Measurements from ENCODE around the gene TUBA3D.
"Not testable (repeated sequence)": the region's sequence is repeated elsewhere in the genome, so short reads cannot be mapped to it uniquely, and the experiment has no call there.

The TUBA3D gene

DNA sequence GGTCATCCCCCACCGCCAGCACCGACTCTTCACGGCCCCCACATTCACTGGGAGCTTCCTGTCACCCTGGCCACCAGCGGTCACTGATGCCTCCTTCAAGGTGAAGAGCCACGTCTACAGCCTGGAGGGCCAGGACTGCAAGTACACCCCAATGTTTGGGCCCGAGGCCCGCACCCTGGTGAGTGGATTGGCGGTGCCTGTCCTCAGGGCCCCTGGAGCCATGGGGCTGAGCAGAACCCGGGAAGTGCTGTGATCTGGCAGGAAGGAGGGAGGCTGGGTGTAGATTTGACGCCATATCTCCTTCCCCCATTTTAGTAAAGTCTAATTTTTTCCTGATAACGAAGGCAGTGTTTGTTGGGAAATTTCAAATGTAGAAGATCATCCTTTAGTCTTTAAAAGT lies 42.6 kb downstream of the TUBA3D start:
- not testable (repeated sequence) for DNase-seq (ENCODE audit: low read depth); H3K9me3 ChIP-seq (ENCODE audit: control insufficient read depth, low read length); H3K4me1 ChIP-seq (ENCODE audit: control insufficient read depth, insufficient read depth, low read length); H3K9ac ChIP-seq (ENCODE audit: low read length); H3K27me3 ChIP-seq (replicated peaks; ENCODE audit: control insufficient read depth, insufficient read depth, low read length); H3K4me3 ChIP-seq (ENCODE audit: low read length)
- H3K36me3 ChIP-seq (ENCODE audit: control insufficient read depth, insufficient read depth, low read length, severe bottlenecking), result peaks cover 11% of the 10 kb centered on the region

DNA sequence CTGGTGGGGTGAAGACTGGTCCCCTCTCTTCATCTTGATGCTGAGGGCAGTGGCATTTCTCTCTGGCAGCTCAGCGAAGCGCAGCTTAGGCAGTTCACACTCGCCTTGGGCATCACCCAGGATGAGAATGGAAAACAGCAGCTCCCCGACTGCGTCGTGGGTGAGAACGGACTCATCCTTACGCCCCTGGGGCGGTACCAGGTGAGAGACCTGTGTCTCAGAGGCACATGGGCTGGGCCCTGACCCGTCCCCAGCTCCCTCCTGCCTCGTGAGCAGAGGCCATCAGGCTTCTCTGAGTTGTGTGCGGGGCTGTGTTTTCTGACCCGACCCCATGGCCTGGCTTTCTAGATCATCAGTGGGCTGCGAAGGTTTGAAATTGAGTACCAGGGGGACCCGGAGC lies 43.5 kb downstream of the TUBA3D start:
- Histone ChIP-seq H3K4me3 (ENCODE audit: low read length) (no peak overlapping the region), H3K36me3 (ENCODE audit: control insufficient read depth, insufficient read depth, low read length, severe bottlenecking) (peaks cover 7% of the 10 kb centered on the region), H3K4me1 (ENCODE audit: control insufficient read depth, insufficient read depth, low read length) (no peaks in the 10 kb centered on the region), H3K9me3 (ENCODE audit: control insufficient read depth, low read length) (no peaks in the 10 kb centered on the region), H3K27me3 (replicated peaks; ENCODE audit: control insufficient read depth, insufficient read depth, low read length) (no peaks in the 10 kb centered on the region), H3K9ac (ENCODE audit: low read length) (no peak overlapping the region)
- no peak for DNase-seq (ENCODE audit: low read depth)

DNA sequence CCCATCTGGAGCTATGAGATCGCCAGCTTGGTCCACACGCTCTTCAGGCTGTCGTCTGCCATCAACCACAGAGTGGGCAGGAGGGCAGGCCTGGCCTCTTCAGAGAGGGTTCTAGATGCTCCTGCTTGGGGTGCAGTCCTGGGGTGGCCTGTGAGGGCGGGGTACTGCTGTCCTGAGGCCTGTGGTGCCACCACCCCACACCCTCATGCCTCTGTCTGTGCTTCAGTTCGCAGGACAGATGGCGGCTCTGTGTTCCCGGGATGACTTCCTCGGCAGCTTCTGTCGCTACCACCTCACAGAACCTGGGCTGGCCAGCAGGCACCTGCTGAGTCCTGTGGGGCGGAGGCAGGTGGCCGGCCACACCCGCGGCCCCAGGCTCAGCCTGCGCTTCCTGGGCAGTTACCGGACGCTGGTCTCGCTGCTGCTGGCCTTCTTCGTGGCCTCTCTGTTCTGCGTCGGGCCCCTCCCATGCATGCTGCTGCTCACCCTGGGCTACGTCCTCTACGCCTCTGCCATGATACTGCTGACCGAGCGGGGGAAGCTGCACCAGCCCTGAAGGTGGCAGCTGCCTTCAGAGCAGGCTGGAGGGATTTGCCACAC lies 44.1 kb downstream of the TUBA3D start:
- not testable (repeated sequence) for H3K4me1 ChIP-seq (ENCODE audit: control insufficient read depth, insufficient read depth, low read length); DNase-seq (ENCODE audit: low read depth); H3K9me3 ChIP-seq (ENCODE audit: control insufficient read depth, low read length); H3K9ac ChIP-seq (ENCODE audit: low read length); H3K36me3 ChIP-seq (ENCODE audit: control insufficient read depth, insufficient read depth, low read length, severe bottlenecking); H3K4me3 ChIP-seq (ENCODE audit: low read length); H3K27me3 ChIP-seq (replicated peaks; ENCODE audit: control insufficient read depth, insufficient read depth, low read length)

DNA sequence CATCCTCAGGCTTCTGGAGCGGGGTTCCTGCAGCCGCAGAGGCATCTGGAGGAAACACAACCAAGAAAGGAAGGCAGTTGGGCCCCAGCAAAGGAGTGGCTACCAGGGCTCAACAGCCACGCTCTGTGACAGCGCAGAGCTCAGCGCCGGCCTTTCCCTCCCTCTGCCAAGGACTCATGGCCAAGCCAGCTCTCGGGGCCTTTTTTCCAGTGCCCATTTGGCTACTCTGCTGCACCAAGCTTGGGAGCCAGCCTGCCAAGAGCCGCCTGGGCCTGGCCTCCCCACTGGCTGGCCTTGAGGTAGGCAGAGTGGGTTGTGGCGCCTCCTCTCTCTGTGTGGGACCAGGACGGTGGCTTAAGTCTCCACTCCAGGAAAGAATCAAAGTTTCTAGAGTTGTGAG lies 44.6 kb downstream of the TUBA3D start:
- DNase-seq (ENCODE audit: low read depth), result no peak
- Histone ChIP-seq H3K9me3 (ENCODE audit: control insufficient read depth, low read length) (no peaks in the 10 kb centered on the region), H3K4me3 (ENCODE audit: low read length) (no peak overlapping the region), H3K9ac (ENCODE audit: low read length) (no peak overlapping the region), H3K27me3 (replicated peaks; ENCODE audit: control insufficient read depth, insufficient read depth, low read length) (no peaks in the 10 kb centered on the region), H3K4me1 (ENCODE audit: control insufficient read depth, insufficient read depth, low read length) (no peaks in the 10 kb centered on the region), H3K36me3 (ENCODE audit: control insufficient read depth, insufficient read depth, low read length, severe bottlenecking) (peaks cover 7% of the 10 kb centered on the region)

DNA sequence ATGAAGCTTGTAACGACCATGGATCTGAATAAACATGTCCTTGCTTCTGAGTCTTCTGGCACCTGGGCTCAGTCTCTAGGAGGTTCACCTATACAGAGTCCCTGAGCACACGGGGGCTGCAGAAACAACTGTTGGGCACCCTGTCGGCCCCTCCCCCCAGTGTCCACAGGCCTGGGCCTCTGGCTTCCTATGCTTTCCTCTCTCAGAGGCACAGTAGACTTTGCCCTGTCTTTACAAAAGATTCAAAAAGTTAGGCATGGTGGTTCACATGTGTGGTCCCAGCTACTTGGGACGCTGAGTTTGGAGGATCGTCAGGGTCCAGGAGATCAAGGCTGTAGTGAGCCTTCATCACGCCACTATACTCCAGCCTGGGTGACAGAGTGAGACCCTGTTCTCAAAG lies 45.6 kb downstream of the TUBA3D start:
- H3K4me1 ChIP-seq (ENCODE audit: control insufficient read depth, insufficient read depth, low read length); H3K9me3 ChIP-seq (ENCODE audit: control insufficient read depth, low read length); H3K27me3 ChIP-seq (replicated peaks; ENCODE audit: control insufficient read depth, insufficient read depth, low read length); DNase-seq (ENCODE audit: low read depth); H3K9ac ChIP-seq (ENCODE audit: low read length); H3K4me3 ChIP-seq (ENCODE audit: low read length); H3K36me3 ChIP-seq (ENCODE audit: control insufficient read depth, insufficient read depth, low read length, severe bottlenecking): not testable (repeated sequence)

DNA sequence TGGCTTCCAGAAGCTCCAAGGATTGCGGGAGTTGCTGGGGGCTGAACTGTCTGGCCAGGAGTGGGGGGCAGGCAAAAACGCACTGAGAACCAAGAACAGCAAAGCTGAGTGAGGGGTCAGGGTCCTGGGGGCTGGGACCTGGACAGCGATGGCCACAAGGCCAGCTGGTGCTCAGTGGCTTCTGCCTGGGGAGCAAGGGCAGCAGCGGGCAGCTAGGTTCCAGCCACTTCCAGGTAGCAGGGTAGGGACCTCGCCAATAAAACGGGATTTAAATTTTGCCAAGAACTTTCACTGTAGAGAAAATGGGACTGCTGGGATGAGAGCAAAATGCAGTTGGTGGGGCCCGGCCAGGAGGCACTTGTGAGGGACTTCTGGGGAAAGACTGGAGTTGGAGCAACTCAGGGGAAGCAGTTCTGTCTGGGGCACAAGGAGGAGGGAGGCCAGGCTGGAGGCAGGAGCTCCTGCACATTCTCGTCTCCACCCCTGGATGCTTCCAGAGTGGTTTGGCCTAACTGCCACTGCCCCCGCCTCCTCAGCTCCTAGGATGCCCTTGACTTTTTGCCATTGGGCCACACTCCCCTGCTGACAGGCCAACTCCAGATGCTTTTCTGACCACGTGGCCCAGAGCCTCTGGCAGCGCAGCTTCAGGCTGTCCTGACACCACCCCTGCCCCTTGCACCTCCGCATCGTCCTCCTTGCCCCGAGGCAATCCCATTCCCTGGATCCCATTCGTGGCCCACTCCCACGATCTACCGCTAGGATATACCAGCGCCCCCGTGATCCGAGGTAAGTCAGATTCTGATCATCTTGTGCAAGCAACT lies 46.3 kb downstream of the TUBA3D start:
- Histone ChIP-seq H3K36me3 (ENCODE audit: control insufficient read depth, insufficient read depth, low read length, severe bottlenecking) (peaks cover 7% of the 10 kb centered on the region), H3K27me3 (replicated peaks; ENCODE audit: control insufficient read depth, insufficient read depth, low read length) (no peaks in the 10 kb centered on the region), H3K9me3 (ENCODE audit: control insufficient read depth, low read length) (no peaks in the 10 kb centered on the region), H3K4me1 (ENCODE audit: control insufficient read depth, insufficient read depth, low read length) (no peaks in the 10 kb centered on the region), H3K4me3 (ENCODE audit: low read length) (no peak overlapping the region), H3K9ac (ENCODE audit: low read length) (no peak overlapping the region)
- no peak for DNase-seq (ENCODE audit: low read depth)

DNA sequence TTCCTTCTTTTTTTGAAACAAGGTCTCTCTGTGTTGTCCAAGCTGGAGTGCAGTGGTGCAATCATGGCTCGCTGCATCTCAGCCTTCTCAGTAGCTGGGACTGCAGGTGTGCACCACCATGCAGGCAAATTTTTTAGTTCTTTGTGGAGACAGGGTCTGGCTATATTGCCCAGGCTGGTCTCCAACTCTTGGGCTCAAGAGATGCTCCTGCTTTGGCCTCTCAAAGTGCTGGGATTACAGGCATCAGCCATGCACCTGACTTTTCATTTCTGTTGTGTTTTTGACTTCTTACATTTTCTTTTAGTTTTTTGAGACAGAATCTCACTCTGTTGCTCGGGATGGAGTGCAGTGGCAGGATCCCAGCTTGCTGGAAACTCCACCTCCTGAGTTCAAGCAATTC lies 49.3 kb downstream of the TUBA3D start:
- not testable (repeated sequence) for DNase-seq (ENCODE audit: low read depth); H3K9ac ChIP-seq (ENCODE audit: low read length); H3K36me3 ChIP-seq (ENCODE audit: control insufficient read depth, insufficient read depth, low read length, severe bottlenecking); H3K27me3 ChIP-seq (replicated peaks; ENCODE audit: control insufficient read depth, insufficient read depth, low read length); H3K9me3 ChIP-seq (ENCODE audit: control insufficient read depth, low read length); H3K4me3 ChIP-seq (ENCODE audit: low read length); H3K4me1 ChIP-seq (ENCODE audit: control insufficient read depth, insufficient read depth, low read length)

DNA sequence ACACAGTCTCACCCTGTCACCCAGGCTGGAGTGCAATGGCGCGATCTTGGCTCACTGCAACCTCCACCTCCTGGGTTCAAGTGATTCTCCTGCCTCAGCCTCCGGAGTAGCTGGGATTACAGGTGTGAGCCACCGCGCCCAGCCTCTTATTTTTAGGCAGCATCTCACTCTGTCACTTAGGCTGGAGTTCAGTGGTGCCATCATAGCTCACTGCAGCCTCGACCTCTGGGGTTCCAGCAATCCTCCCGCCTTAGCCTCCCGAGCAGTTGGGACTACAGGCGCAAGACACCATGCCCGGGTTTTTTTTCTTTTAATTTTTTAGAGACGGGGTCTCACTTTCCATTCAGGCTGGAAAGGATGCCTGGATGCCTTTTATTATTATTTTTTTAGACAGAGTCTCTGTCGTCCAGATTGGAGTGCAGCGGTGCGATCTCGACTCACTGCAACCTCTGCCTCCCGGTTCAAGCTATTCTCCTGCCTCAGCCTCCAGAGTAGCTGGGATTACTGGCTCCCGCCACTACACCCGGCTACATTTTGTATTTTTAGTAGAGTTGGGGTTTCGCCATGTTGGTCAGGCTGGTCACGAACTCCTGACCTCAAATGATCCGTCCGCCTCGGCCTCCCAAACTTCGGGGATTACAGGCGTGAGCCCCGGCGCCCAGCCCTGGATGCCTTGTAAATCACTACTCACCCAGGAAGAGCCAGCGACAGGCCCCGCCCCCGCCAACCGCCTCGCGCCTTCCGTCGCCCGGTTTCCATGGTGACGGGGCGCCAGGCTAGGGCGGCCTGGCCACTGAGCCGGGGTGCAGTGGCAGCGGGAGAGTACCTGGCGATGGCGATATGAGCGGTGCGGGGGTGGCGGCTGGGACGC lies 51.4 kb downstream of the TUBA3D start, which contains the start of gene CCDC74A:
Gene CCDC74A (plus strand): TSS at position 758 of the 871 bp plus-strand sequence. CDS start 83 bp downstream, at position 841.
- H3K27me3 ChIP-seq (replicated peaks; ENCODE audit: control insufficient read depth, insufficient read depth, low read length); H3K9me3 ChIP-seq (ENCODE audit: control insufficient read depth, low read length); H3K4me1 ChIP-seq (ENCODE audit: control insufficient read depth, insufficient read depth, low read length); H3K36me3 ChIP-seq (ENCODE audit: control insufficient read depth, insufficient read depth, low read length, severe bottlenecking): not testable (repeated sequence)
- Histone ChIP-seq H3K4me3 (ENCODE audit: low read length) (peak within 1 kb of the TSS; percentile 69), H3K9ac (ENCODE audit: low read length) (peak within 1 kb of the TSS; percentile 39)
- peak; percentile 73 for DNase-seq (ENCODE audit: low read depth)

DNA sequence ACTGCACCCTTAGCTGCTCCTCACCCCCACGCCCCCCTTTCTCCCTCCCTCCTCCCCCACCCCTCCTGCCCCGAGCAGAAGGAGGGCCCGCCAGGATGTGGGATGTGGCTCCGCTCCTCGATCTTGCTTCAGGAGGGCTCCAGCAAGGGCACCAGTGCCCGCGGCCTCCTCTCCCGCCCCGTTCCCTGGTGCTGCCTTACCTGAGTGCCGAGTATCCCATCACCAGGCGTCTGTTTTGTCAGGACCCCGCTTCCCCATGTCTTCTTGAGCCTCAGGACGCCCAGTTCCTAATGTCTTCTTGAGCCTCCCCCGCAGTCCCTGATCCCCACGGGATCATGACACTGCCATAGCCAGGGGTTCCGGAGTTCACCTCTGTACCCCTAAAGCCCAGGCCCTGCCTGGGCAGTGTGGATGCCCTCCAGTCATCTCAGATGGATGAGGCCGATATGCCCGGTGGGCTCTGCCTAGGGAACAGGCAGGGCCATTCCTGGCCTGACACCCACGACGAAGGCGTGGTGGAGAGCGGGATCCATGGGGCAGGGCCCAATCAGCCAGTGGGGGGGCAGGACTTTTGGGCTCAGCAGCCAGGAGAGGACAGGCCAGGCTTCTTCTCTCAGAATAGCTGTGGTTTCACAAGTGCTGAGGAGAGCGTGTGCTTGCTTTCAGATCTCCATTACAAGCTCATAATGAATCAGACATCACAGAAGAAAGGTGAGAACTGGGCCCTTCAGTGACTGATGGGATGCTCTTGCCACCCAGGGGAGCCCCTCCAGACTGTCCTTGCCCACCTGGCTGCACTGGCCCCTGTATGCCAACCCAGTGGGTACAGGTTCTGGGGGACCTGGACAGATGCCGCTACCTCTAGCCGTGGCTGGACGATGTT lies 53.3 kb downstream of the TUBA3D start:
- not testable (repeated sequence) for H3K4me1 ChIP-seq (ENCODE audit: control insufficient read depth, insufficient read depth, low read length); H3K9me3 ChIP-seq (ENCODE audit: control insufficient read depth, low read length); H3K9ac ChIP-seq (ENCODE audit: low read length); DNase-seq (ENCODE audit: low read depth); H3K36me3 ChIP-seq (ENCODE audit: control insufficient read depth, insufficient read depth, low read length, severe bottlenecking); H3K27me3 ChIP-seq (replicated peaks; ENCODE audit: control insufficient read depth, insufficient read depth, low read length); H3K4me3 ChIP-seq (ENCODE audit: low read length)

DNA sequence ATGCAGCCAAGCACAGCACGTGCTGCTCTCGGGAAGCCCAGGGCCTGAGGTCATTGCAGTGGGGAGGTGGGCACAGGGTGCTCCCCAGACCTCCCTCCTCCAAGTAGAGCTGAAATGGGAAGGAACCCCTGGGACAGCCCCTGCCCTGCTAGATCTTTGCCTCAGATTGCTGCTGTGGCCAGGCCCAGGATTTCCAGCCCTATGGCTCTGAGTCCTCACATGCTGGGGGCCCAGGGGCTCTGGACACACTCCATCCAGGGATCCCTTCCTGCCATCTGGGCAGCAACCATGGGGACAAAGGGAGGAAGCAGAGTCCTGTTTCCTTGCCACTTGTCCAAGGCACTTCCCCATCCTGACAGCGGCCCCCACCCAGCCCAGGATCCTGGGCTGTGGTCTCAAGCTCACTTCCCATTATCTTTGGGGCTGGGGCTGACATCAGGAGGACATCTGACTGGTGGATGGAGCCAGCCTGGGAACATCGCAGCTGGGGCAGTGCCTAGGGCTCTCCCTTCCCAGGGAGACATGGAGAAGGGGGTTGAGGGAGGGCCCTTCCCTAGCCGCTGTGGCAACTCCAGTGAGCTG lies 54.0 kb downstream of the TUBA3D start:
- not testable (repeated sequence) for H3K27me3 ChIP-seq (replicated peaks; ENCODE audit: control insufficient read depth, insufficient read depth, low read length); H3K9me3 ChIP-seq (ENCODE audit: control insufficient read depth, low read length); H3K4me3 ChIP-seq (ENCODE audit: low read length); H3K4me1 ChIP-seq (ENCODE audit: control insufficient read depth, insufficient read depth, low read length); DNase-seq (ENCODE audit: low read depth); H3K36me3 ChIP-seq (ENCODE audit: control insufficient read depth, insufficient read depth, low read length, severe bottlenecking); H3K9ac ChIP-seq (ENCODE audit: low read length)
